HG03159 (cell line): ENCODE measurements around the gene FAM110D.

Experiments
- ATAC-seq: cut with Tn5 transposase; IDR thresholded peaks from one replicate; pipeline ENCODE4 v1.9.1; 2021; ENCODE audit warnings: mild to moderate bottlenecking, moderate library complexity; ENCODE audit not compliant: unreplicated experiment

Gene FAM110D

GRCh38 chr1:26127235-26128163 is 31.4 kb upstream of the FAM110D start:
- no peak for ATAC-seq

DNA sequence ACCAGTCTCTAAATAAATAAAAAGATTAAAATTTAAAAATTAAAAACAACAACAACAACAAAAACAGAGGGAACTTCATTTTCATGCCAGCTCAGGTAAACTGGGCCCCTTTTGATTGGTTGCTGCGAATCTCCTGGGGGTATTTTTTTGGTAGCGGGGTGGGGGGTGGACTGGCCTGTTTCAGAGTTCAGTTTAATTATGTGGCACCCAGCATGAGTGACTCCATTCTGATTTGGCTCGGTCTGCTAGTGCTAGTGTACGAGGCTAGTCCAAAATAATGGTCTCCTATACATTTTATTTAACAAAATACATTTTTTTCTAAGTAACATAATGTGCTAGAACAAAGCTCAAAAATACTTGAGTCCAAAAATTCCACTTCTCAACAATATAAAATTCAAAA is 29.1 kb upstream of the FAM110D start:
- ATAC-seq, result no peak

GRCh38 chr1:26130695-26131094 is 28.2 kb upstream of the FAM110D start:
- ATAC-seq, result no peak

GRCh38 chr1:26132128-26132833 is 26.6 kb upstream of the FAM110D start:
- no peak for ATAC-seq

DNA sequence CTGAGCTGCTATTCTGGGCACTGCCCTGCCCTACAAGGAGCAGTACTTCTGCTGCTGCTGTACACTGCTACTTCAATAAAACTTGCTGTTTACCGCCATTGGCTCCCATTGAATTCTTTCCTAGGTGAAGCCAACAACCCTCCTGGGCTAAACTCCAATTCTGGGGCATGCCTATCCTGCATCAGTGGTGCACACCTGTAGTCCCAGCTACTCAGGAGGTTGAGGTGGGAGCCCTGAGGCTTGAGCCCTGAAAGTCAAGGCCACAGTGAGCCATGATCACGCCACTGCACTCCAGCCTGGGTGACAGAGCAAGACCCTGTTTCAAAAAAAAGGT is 26.1 kb upstream of the FAM110D start:
- ATAC-seq, result no peak

DNA sequence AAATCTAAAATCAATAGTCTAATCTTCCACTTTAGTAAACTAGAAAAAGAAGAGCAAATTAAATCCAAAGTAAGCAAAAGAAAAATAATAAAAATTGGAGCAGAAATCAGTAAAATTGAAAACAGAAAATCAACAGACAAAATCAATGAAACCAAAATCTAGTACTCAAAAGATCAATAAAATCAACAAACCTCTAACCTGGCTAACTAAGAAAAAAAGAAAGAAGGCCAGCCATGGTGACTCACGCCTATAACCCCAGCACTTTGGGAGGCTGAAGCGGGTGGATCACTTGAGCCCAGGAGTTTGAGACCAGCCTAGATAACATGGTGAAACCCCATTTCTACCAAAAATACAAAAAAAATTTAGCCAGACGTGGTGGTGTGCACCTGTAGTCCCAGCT is 24.4 kb upstream of the FAM110D start:
- no peak for ATAC-seq

DNA sequence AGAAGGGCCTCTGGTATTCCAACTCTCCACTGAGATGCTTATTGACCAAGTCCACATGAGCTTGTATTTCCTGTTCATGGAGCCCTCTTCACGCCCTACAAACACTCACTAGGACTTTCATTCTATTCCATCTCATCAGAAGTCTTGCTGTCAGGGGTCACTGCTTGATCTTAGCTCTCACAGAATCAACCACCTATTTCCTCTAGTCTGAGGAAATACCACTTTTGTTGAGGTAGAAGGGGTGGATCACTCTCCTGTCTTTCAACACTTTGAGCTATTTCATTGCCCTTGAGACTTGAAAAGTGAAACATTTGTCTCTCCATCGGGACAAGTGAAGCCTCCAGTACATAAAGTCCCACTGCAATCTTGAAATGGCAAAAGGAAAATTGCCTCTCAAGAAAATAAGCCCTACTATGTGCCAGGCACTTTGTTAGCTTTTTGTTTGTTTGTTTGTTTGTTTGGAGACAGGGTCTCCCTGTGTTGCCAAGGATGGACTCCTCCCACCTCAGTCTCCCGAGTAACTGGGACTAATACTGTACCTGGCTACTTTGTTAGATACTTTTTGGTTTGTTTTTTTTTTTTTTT is 19.8 kb upstream of the FAM110D start:
- ATAC-seq, result no peak

DNA sequence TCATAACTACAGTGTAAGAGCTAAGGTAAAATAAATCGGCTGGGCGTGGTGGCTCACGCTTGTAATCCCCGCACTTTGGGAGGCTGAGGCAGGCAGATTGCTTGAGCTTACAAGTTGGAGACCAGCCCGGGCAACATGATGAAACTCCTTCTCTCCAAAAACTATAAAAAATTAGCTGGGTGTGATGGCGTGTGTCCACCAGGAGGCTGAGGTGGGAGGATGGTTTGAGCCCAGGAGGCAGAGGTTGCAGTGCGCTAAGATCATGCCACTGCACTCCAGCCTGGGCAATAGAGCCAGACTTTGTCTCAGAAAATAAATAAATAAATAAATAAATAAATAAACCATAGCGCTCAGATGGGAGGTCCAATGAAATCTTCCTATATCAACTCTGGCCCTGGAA is 16.7 kb upstream of the FAM110D start:
- no peak for ATAC-seq

DNA sequence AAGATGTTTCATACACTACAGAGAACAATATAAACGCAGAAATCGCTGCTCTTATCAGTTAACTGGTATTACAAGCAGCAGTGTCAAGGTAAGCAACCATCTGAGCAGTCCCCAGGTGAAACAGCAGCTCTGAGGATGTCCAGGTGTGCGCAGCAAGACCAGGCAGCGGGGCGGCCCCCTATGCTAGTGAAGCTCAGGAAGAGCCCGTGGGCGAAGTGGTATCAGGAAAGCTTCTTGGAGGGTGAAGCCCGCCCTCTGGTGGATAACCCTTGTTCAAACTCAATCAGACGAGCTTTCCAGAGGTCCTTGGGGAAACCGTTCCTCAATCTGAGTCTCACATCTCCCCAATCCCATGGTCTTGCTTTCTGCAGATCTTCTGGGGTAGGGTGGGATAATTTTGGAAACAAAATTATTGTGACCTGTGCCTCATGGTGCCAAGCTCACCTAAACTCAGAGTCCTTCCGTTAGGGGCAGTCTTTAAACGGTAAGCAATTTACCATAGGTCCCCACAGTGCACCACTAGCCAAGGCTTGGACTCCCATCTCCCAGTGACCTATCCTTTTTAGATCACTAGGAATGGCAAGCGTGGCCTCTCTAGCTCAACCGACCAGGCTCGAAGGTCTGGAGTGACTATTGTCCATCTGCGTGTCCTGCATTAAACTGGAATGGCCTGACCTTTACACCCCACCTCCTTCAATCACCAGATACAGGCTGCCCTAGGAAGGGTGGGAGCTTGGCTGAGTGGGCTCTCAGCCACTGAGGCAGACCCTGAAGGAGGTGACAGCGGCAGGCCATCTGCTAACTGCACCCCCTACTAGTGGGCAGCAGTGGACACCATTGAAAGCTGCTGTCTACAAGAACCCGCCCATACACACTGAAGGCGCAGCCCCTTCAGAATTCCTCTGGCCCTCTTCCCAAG is 13.6 kb upstream of the FAM110D start:
- ATAC-seq, result no peak

- ATAC-seq, result no peak
These were observed 13.0 kb upstream of the FAM110D start for GRCh38 chr1:26145960-26146294.

DNA sequence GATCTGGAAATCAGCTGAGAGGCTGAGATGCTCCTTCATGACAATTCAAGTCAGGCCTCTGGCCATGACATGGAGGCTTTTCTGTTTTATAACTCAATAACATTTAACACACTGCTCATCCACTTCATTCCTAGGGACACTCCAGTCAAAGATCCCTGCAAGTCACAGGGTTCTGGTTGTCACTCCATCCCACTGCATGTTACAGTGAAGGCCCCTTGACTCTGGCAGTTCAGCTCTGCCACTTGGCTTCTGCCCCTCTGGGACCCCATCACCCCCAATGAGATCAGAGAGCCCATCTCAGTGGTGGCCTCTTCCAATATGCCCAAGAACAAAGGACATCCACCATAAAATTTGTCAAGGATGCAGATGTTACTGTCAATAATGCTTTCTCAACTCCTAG is 10.0 kb upstream of the FAM110D start:
- no peak for ATAC-seq

DNA sequence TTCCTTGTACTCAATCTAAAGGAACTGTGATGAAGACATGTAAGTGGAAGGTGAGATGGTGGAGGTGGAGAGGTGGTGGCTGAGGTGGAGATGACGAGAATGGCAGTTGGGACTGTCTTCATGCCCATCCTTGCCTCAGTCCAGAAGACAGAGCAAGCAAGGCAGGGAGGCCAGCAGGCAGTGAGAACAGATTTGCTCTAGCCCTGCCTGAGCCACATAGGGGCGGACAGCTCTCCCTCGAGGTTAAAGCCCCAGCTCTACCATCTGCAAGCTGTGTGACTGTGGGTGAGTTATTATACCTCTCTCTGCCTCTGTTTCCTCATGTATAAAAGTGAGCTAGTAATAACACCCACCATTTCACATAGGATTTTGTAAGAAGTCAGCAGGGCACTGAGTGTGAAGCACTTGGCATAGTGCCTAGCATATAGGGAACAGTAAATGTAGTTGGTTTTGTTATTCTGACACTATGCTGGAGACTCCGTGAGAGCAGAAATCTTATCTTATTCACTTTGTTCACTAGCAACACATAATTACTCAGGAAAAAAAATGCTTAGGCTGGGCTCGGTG is 4.8 kb upstream of the FAM110D start:
- no peak for ATAC-seq

GRCh38 chr1:26154750-26155149 is 4.1 kb upstream of the FAM110D start:
- no peak for ATAC-seq

DNA sequence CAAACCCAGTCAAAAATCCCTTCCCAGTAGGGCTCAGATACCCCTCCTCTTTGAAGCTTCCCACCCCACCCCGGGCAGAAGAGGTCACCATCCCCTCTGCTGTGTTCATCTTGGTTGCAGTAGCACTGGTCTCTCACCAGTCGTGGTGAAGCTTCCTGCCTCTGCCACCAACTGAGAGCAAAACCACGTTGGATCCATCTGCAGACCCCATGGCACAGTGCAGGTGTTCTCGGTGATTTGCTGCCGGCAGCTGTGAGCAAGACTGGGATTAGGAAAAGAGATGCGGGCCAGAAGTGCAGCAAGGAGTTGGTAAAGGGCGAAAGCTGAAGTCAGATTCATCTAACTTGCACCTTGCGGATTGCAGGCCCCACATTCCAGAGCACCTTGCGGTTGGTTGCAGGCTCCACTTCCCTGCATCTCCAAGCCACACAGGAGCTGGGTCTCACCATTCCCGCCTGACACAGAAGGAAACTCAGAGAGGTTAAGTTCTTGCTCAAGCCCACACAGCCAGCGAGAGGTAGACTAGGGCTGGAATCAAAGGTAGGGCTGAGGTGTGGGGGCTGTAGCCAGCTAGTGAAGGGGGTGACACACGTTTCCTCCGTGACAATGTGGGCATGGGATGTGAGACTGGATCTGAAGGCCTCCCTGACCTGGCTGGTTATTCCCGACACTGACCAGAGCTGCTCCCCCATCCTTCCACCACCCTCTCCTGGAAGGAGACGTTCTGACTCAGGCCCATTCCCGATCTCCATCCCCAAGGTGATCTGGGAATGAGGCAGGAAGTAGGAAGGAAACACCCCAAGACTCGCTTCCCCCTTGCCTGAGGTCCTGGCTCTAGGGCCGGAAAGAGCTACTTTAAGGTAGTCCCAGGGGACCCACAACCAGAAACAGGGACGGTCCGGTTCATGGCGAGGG is 3.3 kb upstream of the FAM110D start:
- no peak for ATAC-seq

DNA sequence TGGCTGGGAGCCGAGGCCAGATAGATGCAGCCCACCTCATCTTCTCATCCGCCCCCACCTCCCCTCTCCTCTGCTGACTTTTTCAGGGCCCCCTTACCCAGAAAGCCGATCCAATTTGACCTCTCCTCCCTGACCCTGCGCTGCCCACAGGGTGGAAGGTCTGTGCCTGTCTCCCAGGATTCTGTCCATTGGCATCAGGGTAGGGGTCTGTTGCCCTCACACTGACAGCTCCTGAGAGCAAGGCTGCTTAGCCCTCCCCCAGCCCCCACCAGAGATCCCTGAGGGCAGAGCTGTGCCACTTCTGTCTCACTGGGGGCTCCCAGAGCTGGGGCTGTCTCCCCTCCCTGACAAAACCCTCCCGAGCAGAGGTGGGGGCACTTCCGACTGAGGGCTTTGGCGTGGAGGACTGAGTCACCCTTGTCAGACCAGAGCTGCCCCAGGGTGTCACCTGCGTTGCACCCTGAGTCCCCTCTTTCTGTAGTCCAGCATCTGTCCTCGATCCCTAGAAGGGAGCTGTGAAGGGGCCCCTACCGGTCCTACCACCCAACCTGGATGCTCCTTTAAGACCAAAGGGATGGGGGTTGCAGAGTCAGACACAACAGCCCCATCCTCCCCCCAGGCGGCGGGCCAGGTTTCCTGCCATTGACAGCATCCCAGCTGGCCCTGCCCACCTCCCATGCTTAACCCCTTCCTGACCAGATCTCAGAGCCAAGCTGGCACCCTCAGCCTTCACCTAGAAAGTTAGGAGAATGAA is 2.4 kb upstream of the FAM110D start:
- no peak for ATAC-seq

DNA sequence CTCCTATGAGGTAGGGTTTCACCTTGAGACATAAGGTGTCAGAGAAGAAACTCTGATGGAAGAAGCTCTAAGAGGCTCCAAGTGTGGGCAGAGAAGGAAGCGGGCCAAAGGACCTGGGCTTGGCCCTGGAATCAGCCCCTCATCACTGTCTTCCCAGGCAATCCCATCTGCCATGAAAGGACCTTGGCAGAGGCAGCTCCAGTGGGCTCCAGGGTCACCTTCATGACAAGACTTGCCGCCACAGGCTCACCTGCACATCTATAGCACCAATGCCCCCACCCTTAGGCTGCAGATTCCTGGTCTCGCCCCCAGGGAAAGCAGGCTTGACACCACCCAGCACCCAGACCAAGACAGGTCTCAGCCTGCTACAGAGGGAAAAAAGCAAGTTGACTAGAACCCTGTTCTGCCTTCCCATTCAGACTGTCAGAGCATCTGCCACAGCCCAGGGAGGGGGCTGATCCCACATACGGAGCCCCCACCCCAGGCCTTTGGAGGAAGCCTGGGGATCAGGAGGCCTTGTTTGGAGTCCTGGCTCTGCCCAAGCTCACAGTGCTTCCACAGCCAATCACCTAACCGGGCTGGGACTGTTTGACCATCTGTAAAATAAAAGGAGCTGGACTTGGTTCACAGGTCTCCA is 490 bp upstream of the FAM110D start:
- no peak for ATAC-seq

DNA sequence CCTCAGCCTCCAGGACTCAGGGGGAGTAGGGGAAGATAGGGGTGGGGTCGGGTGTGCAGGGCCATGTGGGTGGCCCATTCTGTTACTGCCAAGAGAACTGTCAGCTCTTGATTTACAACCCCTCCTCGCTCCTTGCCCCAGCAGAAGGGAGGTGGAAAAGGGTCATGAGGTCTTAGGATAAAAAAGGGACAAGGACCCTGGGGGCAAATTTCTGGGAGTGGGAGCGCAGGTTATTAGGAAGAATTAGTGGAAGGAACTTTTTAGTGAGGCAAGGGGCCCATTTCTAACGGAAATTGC is 812 bp downstream of the FAM110D start:
- ATAC-seq, result no peak

GRCh38 chr1:26160527-26161414 is 1.9 kb downstream of the FAM110D start:
- no peak for ATAC-seq
